Psoas muscle (tissue), 8 donors: ENCODE results near the gene PARP2. TPM values are rescaled to one million over a fixed set of nuclear protein-coding genes. Genes with fewer than 3 reads are reported as not detected.

Experiments used
- ATAC-seq, 4 donors: fragments of 200-7000 bp; cut with Tn5 transposase; one replicate each; pipeline ENCODE4 v1.9.1; 2020; ENCODE audit warnings: moderate library complexity in 3 of 4, mild to moderate bottlenecking in 2 of 4
- DNase-seq, 2 donors: peaks; one replicate each; pipeline ENCODE4 v3.0.0-alpha.2; 2020
- H3K27ac ChIP-seq: fragments of 200-600 bp; one replicate; pipeline ENCODE4 v1.8.0; 2022
- H3K27me3 ChIP-seq, 3 donors: fragments of 200-600 bp in 1 of 3; one replicate each; pipeline versions ENCODE4 v1.6.1 to v1.8.0; 2013 to 2022; ENCODE audit warnings: low read length in 2 of 3, mild to moderate bottlenecking in 2 of 3, moderate library complexity in 1 of 3; ENCODE audit not compliant: insufficient read depth in 3 of 3
- H3K36me3 ChIP-seq, 2 donors: fragments of 200-600 bp in 1 of 2; one replicate each; pipeline versions ENCODE4 v1.6.1 to v1.8.0; 2013 to 2022; ENCODE audit warnings: low read depth in 1 of 2, mild to moderate bottlenecking in 1 of 2, moderate library complexity in 1 of 2; ENCODE audit not compliant: insufficient read depth in 1 of 2
- H3K4me1 ChIP-seq: fragments of 200-600 bp; one replicate; pipeline ENCODE4 v1.8.0; 2022
- H3K4me3 ChIP-seq: fragments of 200-600 bp; one replicate; pipeline ENCODE4 v1.8.0; 2022; ENCODE audit warnings: mild to moderate bottlenecking
- H3K9me3 ChIP-seq: fragments of 200-600 bp; one replicate; pipeline ENCODE4 v1.8.0; 2022
- CTCF ChIP-seq: fragments of 200-600 bp; IDR thresholded peaks from one replicate; pipeline ENCODE4 v1.8.0; 2022; ENCODE audit warnings: antibody characterized with exemption
- WGBS, 3 donors: extraction: QIAGEN DNeasy Blood & Tissue Kit; methylation state at CpG; one replicate each; pipeline versions ENCODE4 v1.1.6 to v1.1.7; 2013; 5-methylcytosine and 5-hydroxymethylcytosine counted together
- intact Hi-C, 2 donors: fragments of 100-400 bp; cut with DNase I; formaldehyde crosslinking; loops; one replicate each; pipeline versions ENCODE4 v1.11.0 to v1.14.2; 2022
- polyA plus RNA-seq, 3 donors: library from polyadenylated mRNA; stranded (reverse); fragments of 200-250 nt; gene quantifications; one replicate each; pipeline ENCODE4 v1.2.3, GENCODE V29; 2013
- total RNA-seq, 4 donors: library from RNA; stranded (reverse); fragmentation: NEBNext Ultra II Directional in 2 of 4; extraction: Animal tissue kit (Norgen Biotek cat#: 25700) in 2 of 4; gene quantifications; one replicate each; pipeline versions ENCODE4 v1.2.1 to v1.2.4, GENCODE V29; 2021 to 2023
- donor health status: healthy with polysubstance abuse.
- donor health status: DM: no; HTN: no; CAD: no; lungs with moderate emphysema.
- donor health status: Bipolar disorder and iron deficiency.
- donor health status: healthy.
- donor health status: DM: yes; HTN: yes; CAD: no.
- donor health status: DM: no; HTN: no; CAD: no.
- donor health status: DM: no; HTN: no; CAD: no.
- donor health status: DM: yes; HTN: yes; CAD: no.

The PARP2 gene
- total and polyA plus RNA-seq, 7 donors, result 10.2 to 30.1 (median 14.7) TPM

DNA sequence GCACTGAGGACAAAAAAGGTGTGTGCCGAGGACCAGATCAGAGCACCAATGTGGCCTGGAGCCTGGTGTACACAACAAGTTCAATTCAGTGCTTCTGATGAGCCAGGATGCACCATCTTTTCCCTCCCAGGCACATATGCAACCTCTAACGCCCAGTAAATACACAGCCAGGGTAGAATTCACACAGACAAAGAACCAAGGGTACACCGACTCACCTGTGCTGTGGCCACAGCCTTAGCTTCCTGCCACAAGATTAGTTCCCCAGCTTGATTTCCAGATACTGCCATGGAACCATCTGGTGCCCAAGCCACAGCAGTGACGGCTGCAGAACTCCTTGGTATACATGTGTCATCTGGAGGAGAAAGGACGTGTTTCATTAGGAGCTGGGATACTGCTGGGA is 29.4 kb downstream of the PARP2 start:
- Histone ChIP-seq H3K36me3 (peaks cover 18 to 100% of the 10 kb centered on the region in 2 donors), H3K4me3 (no peak overlapping the region), H3K4me1 (no peaks in the 10 kb centered on the region), H3K27ac (no peak overlapping the region), H3K9me3 (no peaks in the 10 kb centered on the region), H3K27me3 (no peaks in the 10 kb centered on the region)
- no peak for TF ChIP-seq CTCF
- intact Hi-C loops, result no loop called here
- ATAC-seq (no peak), DNase-seq (no peak)
- 83 to 94% (median 92%) methylated on average over 5 of the region's 5 CpGs for WGBS, 3 donors

GRCh38 chr14:20375471-20375870 is 32.0 kb downstream of the PARP2 start:
- no peak for TF ChIP-seq CTCF

DNA sequence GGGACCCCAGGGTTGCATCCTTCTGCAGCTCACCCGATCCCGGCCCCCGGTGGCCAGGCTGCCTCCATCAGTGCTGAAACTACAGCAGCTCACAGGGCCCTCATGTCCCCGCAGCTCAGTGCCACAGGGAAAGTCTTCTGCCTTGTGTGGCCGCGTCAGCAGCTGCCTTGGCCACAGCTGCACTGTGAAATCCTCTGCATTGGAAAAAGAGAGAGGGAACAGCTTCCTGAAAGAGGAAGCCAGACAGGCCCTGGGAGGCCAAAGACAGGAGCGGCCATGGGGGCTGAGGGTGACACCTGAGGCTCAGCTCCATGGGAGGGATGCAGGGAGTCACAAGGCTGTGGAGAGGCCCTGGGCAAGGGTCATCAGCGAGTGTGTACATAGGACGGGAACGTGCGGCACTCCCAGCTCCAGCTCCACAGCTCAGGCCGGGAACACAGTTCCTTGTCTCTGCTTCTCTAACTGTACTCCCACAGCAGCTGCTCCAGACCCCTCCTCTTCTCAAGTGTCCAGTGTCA is 32.7 kb downstream of the PARP2 start:
- no peaks in the 10 kb centered on the region for H3K27me3 ChIP-seq
- DNase-seq (no peak), ATAC-seq (no peak)
- H3K4me1 ChIP-seq, result no peaks in the 10 kb centered on the region
- H3K4me3 ChIP-seq, result no peak overlapping the region
- WGBS, 3 donors, result 76 to 86% (median 85%) methylated on average over 12 of the region's 12 CpGs
- H3K9me3 ChIP-seq, result no peaks in the 10 kb centered on the region
- H3K27ac ChIP-seq, result no peak overlapping the region
- intact Hi-C loops, result no loop called here
- TF ChIP-seq CTCF, result no peak
- H3K36me3 ChIP-seq, result peaks cover 21 to 100% of the 10 kb centered on the region in 2 donors

More at GRCh38 chr14:20375471-20375870, 32.0 kb downstream of the PARP2 start:
- Histone ChIP-seq H3K27ac (no peak overlapping the region), H3K9me3 (no peaks in the 10 kb centered on the region), H3K36me3 (peaks cover 23 to 100% of the 10 kb centered on the region in 2 donors), H3K4me1 (no peaks in the 10 kb centered on the region), H3K4me3 (no peak overlapping the region), H3K27me3 (no peaks in the 10 kb centered on the region)
- intact Hi-C loops, result no loop called here
- WGBS, 3 donors, result 61 to 93% (median 75%) methylated on average over 3 of the region's 3 CpGs
- DNase-seq, result no peak
- ATAC-seq, result no peak

DNA sequence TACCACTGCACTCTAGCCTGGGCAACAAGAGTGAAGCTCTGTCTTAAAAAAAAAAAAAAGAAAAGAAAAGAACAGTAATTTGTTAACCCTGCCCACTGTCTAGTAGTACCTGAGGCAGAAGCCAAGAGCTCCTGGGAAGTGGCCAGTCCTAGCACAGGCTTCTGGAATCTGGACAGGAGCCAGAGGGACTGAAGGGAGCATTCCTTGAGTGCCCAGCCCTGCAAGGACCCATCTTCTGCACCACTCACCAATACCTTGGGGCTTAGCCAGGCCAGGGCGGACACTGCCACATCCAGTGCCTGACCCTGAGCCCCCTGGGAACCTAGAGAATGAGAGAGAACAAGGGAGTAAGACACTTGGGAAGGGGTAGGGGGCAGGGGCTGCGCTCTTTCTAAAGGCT is 33.7 kb downstream of the PARP2 start:
- WGBS, 3 donors, result 85 to 100% (median 96%) methylated on average over 2 of the region's 2 CpGs
- intact Hi-C loops, result no loop called here
- TF ChIP-seq CTCF, result no peak
- H3K4me3 ChIP-seq, result no peak overlapping the region
- no peak overlapping the region for H3K27ac ChIP-seq
- DNase-seq, result no peak
- ATAC-seq, result peak; percentile 29 to 39 (median 34)
- peaks cover 18 to 100% of the 10 kb centered on the region in 2 donors for H3K36me3 ChIP-seq
- H3K9me3 ChIP-seq, result no peaks in the 10 kb centered on the region
- H3K27me3 ChIP-seq, result no peaks in the 10 kb centered on the region
- H3K4me1 ChIP-seq, result no peaks in the 10 kb centered on the region

DNA sequence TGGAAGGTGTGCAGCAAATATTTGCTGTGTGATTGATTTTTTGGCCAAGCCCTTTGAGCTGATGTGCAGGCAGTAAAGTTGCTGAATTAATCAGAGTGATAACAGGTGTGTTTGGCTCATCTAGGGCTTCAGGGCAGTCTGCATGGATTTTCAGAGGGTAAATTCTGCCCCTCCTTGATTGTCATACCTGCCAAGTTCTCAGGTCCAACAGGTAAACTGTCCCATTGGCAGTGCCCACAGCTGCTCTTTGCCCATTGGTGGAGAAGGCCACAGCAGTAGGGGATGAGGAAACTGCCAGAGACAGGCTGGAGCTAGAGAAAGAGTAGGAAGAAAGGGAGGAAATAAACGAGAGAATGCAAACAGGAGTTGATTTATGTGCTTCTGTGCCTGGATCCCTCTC is 36.3 kb downstream of the PARP2 start:
- 39 to 50% (median 42%) methylated on average over 1 of the region's 1 CpG for WGBS, 3 donors
- Histone ChIP-seq H3K27ac (no peak overlapping the region), H3K4me3 (no peak overlapping the region), H3K9me3 (no peaks in the 10 kb centered on the region), H3K27me3 (no peaks in the 10 kb centered on the region), H3K4me1 (no peaks in the 10 kb centered on the region), H3K36me3 (peaks cover 13 to 100% of the 10 kb centered on the region in 2 donors)
- intact Hi-C loops, result no loop called here
- no peak for TF ChIP-seq CTCF
- DNase-seq, result no peak
- ATAC-seq, result no peak
